ENCODE data around the gene TMEM179. TPM values are rescaled to one million over a fixed set of nuclear protein-coding genes. Genes with fewer than 3 reads are reported as not detected.

TMEM179 gene
- total RNA-seq, 4 donors from 2014 or later, result 0.46 to 1.9 (median 0.72) TPM

GRCh38 chr14:104547310-104547997 is 57.1 kb downstream of the TMEM179 start:
- Histone ChIP-seq H3K36me3 (no peaks in the 10 kb centered on the region), H3K27ac (no peak overlapping the region), H3K4me3 (no peak overlapping the region), H3K27me3 (peaks cover 95% of the 10 kb centered on the region), H3K9me3 (no peaks in the 10 kb centered on the region), H3K4me1 (peaks cover 0 to 8% (median 0%) of the 10 kb centered on the region in 3 donors)
- ATAC-seq, result no peak
- TF ChIP-seq CTCF (IDR thresholded peaks at IDR 0.05) (no peak), POLR2A (IDR thresholded peaks at IDR 0.05) (no peak), POLR2AphosphoS5 (IDR thresholded peaks at IDR 0.05) (no peak), EP300 (IDR thresholded peaks at IDR 0.05) (no peak)
- WGBS, 2 donors (ENCODE audit: low coverage in 1 of 2), result 86 to 100% methylated on average over 1 to 5 of the region's 18 CpGs

- Histone ChIP-seq H3K36me3 (no peaks in the 10 kb centered on the region), H3K27me3 (peaks cover 93% of the 10 kb centered on the region), H3K4me1 (peaks cover 0 to 8% (median 0%) of the 10 kb centered on the region in 3 donors), H3K27ac (no peak overlapping the region), H3K9me3 (no peaks in the 10 kb centered on the region), H3K4me3 (no peak overlapping the region)
- no peak for ATAC-seq
- TF ChIP-seq EP300 (IDR thresholded peaks at IDR 0.05), result no peak
- TF ChIP-seq CTCF (IDR thresholded peaks at IDR 0.05), result no peak
- TF ChIP-seq POLR2A (IDR thresholded peaks at IDR 0.05), result no peak
- no peak for TF ChIP-seq POLR2AphosphoS5 (IDR thresholded peaks at IDR 0.05)
- WGBS, 2 donors (ENCODE audit: low coverage in 1 of 2), result 100% methylated on average over 5 of the region's 19 CpGs; no CpG with 5 or more reads in 1 of the 2 donors
These were observed 57.8 kb downstream of the TMEM179 start for GRCh38 chr14:104546591-104547309.

GRCh38 chr14:104545942-104546501 is 58.5 kb downstream of the TMEM179 start:
- no peak for TF ChIP-seq EP300 (IDR thresholded peaks at IDR 0.05)
- TF ChIP-seq CTCF (IDR thresholded peaks at IDR 0.05), result no peak
- no peak for TF ChIP-seq POLR2AphosphoS5 (IDR thresholded peaks at IDR 0.05)
- no peak for TF ChIP-seq POLR2A (IDR thresholded peaks at IDR 0.05)
- WGBS, 2 donors (ENCODE audit: low coverage in 1 of 2), result no CpG with 5 or more reads among the region's 24 CpGs
- H3K27me3 ChIP-seq, result peaks cover 88% of the 10 kb centered on the region
- H3K36me3 ChIP-seq, result no peaks in the 10 kb centered on the region
- H3K27ac ChIP-seq, result no peak overlapping the region
- H3K9me3 ChIP-seq, result no peaks in the 10 kb centered on the region
- peaks cover 0 to 8% (median 0%) of the 10 kb centered on the region in 3 donors for H3K4me1 ChIP-seq
- H3K4me3 ChIP-seq, result no peak overlapping the region
- no peak for ATAC-seq

- no peak for ATAC-seq
- no peaks in the 10 kb centered on the region for H3K36me3 ChIP-seq
- no peak for TF ChIP-seq POLR2AphosphoS5 (IDR thresholded peaks at IDR 0.05)
- TF ChIP-seq EP300 (IDR thresholded peaks at IDR 0.05), result no peak
- no peak for TF ChIP-seq POLR2A (IDR thresholded peaks at IDR 0.05)
- TF ChIP-seq CTCF (IDR thresholded peaks at IDR 0.05), result no peak
- H3K27ac ChIP-seq, result no peak overlapping the region
- H3K4me3 ChIP-seq, result no peak overlapping the region
- WGBS, 2 donors (ENCODE audit: low coverage in 1 of 2), result 40 to 69% methylated on average over 1 to 6 of the region's 32 CpGs
- H3K27me3 ChIP-seq, result peaks cover 82% of the 10 kb centered on the region
- no peaks in the 10 kb centered on the region for H3K9me3 ChIP-seq
- H3K4me1 ChIP-seq, result peaks cover 0 to 8% (median 0%) of the 10 kb centered on the region in 3 donors
These were observed 59.2 kb downstream of the TMEM179 start for GRCh38 chr14:104545151-104545941.
